SK-N-SH treated with all-trans-retinoic acid at 6 μM for 48 hours (cell line): ENCODE measurements around the gene STAT6.

Experiments
- ATAC-seq: fragments of 200-7000 bp; cut with Tn5 transposase; 3 replicates; pipeline ENCODE4 v1.9.1; 2020; ENCODE audit warnings: mild to moderate bottlenecking, moderate library complexity
- ARNTL ChIP-seq: fragments of 450-650 bp; formaldehyde crosslinking; IDR thresholded peaks from 2 replicates; pipeline ENCODE4 v1.5.0; 2020; ENCODE audit warnings: low read depth, mild to moderate bottlenecking, moderate library complexity, borderline replicate concordance
- CREB5 ChIP-seq: fragments of 250-450 bp; sonication (Bioruptor Pico); IDR thresholded peaks from 2 replicates; pipeline ENCODE4 v1.5.1; 2020; ENCODE audit warnings: low read depth, mild to moderate bottlenecking, moderate library complexity
- CSRNP3 ChIP-seq: fragments of 250-450 bp; sonication (Bioruptor Pico); IDR thresholded peaks from 2 replicates; pipeline ENCODE4 v1.5.1; 2021; ENCODE audit warnings: mild to moderate bottlenecking, moderate library complexity
- ESRRG ChIP-seq: fragments of 250-450 bp; sonication (Bioruptor Pico); IDR thresholded peaks from 2 replicates; pipeline ENCODE4 v1.6.1; 2021; ENCODE audit warnings: mild to moderate bottlenecking
- GLIS3 ChIP-seq: fragments of 250-450 bp; sonication (Bioruptor Pico); IDR thresholded peaks from 2 replicates; pipeline ENCODE4 v1.5.0; 2020; ENCODE audit warnings: mild to moderate bottlenecking, moderate library complexity
- OSR1 ChIP-seq: fragments of 250-450 bp; sonication (Bioruptor Pico); IDR thresholded peaks from 2 replicates; pipeline ENCODE4 v1.8.0; 2022; ENCODE audit warnings: moderate library complexity, mild to moderate bottlenecking, inconsistent platforms
- PPARA ChIP-seq: fragments of 250-450 bp; sonication (Bioruptor Pico); IDR thresholded peaks from 2 replicates; pipeline ENCODE4 v1.5.0; 2020; ENCODE audit warnings: mild to moderate bottlenecking, borderline replicate concordance
- RARB ChIP-seq: fragments of 250-450 bp; sonication (Bioruptor Pico); IDR thresholded peaks from 2 replicates; pipeline ENCODE4 v1.8.0; 2021; ENCODE audit warnings: mild to moderate bottlenecking, moderate library complexity
- TCF4 ChIP-seq: fragments of 250-450 bp; sonication (Bioruptor Pico); IDR thresholded peaks from 2 replicates; pipeline ENCODE4 v1.8.0; 2021; ENCODE audit warnings: mild to moderate bottlenecking, moderate library complexity, borderline replicate concordance
- TOX ChIP-seq: fragments of 250-450 bp; sonication (Bioruptor Pico); IDR thresholded peaks from 2 replicates; pipeline ENCODE4 v1.8.0; 2021; ENCODE audit warnings: mild to moderate bottlenecking, moderate library complexity, borderline replicate concordance
- TSHZ2 ChIP-seq: fragments of 250-450 bp; sonication (Bioruptor Pico); IDR thresholded peaks from 2 replicates; pipeline ENCODE4 v1.5.0; 2020; ENCODE audit warnings: mild to moderate bottlenecking, moderate library complexity
- ZC3H10 ChIP-seq: fragments of 250-450 bp; sonication (Bioruptor Pico); IDR thresholded peaks from 2 replicates; pipeline ENCODE4 v1.5.1; 2021; ENCODE audit warnings: mild to moderate bottlenecking, moderate library complexity
- ZFP30 ChIP-seq: fragments of 450-650 bp; formaldehyde crosslinking; IDR thresholded peaks from 2 replicates; pipeline ENCODE4 v1.5.0; 2022; ENCODE audit warnings: mild to moderate bottlenecking, moderate library complexity
- ZNF565 ChIP-seq: fragments of 450-650 bp; formaldehyde crosslinking; conservative IDR thresholded peaks from 2 replicates; pipeline ENCODE4 v1.5.0; 2020; ENCODE audit warnings: low read depth, mild to moderate bottlenecking, moderate library complexity
- ZNF70 ChIP-seq: fragments of 450-650 bp; formaldehyde crosslinking; IDR thresholded peaks from 2 replicates; pipeline ENCODE4 v1.5.0; 2020; ENCODE audit warnings: mild to moderate bottlenecking, moderate library complexity
- ZNF8 ChIP-seq: fragments of 450-650 bp; formaldehyde crosslinking; IDR thresholded peaks from 2 replicates; pipeline ENCODE4 v1.5.0; 2020; ENCODE audit warnings: mild to moderate bottlenecking, moderate library complexity

Gene STAT6

GRCh38 chr12:57092529-57092862 lies 18.7 kb downstream of the STAT6 start:
- TF ChIP-seq ZNF565 (CRISPR knock-in tag) = no peak
- TF ChIP-seq, all 23 proteins: peak for 0

GRCh38 chr12:57091638-57092528 lies 19.3 kb downstream of the STAT6 start:
- no peak for ATAC-seq
- no peak for TF ChIP-seq TSHZ2 (CRISPR knock-in tag)
- TF ChIP-seq ZC3H10 (CRISPR knock-in tag) = no peak
- no peak for TF ChIP-seq ZNF565 (CRISPR knock-in tag)
- no peak for TF ChIP-seq CREB5
- no peak for TF ChIP-seq ZNF8 (CRISPR knock-in tag)

More at GRCh38 chr12:57092529-57092862, 18.7 kb downstream of the STAT6 start:
- ATAC-seq = no peak

- ATAC-seq = no peak
- TF ChIP-seq PPARA (CRISPR knock-in tag) = no peak
These were observed 20.1 kb downstream of the STAT6 start for GRCh38 chr12:57090924-57091637.

- TF ChIP-seq TCF4 (CRISPR knock-in tag) = no peak
- no peak for TF ChIP-seq ZNF70 (CRISPR knock-in tag)
- no peak for TF ChIP-seq ARNTL
- TF ChIP-seq ESRRG (CRISPR knock-in tag) = no peak
- TF ChIP-seq TOX (CRISPR knock-in tag) = no peak
- no peak for TF ChIP-seq ZFP30
- TF ChIP-seq GLIS3 (CRISPR knock-in tag) = no peak
- no peak for TF ChIP-seq RARB (CRISPR knock-in tag)
- no peak for TF ChIP-seq OSR1 (CRISPR knock-in tag)
- TF ChIP-seq CSRNP3 = no peak
- no peak for TF ChIP-seq CREB5
- no peak for ATAC-seq
These were observed 20.7 kb downstream of the STAT6 start for GRCh38 chr12:57090490-57090889.

GRCh38 chr12:57089271-57090245 lies 21.6 kb downstream of the STAT6 start:
- ATAC-seq = peak; percentile 10
- no peak for TF ChIP-seq ARNTL
- peak; percentile 91 for TF ChIP-seq ZNF70 (CRISPR knock-in tag)
